COLO668 (cell line): Measurements from ENCODE around the gene SCGB1D2.
A peak's percentile ranks its signal among the peaks of the same experiment; 100 is the strongest.
"Not testable (repeated sequence)": the region's sequence is repeated elsewhere in the genome, so short reads cannot be mapped to it uniquely, and the experiment has no call there.

Experiments
- DNase-seq: peaks from one replicate; lab custom pipeline; 2025; ENCODE audit not compliant: unreplicated experiment; lab: John Stamatoyannopoulos, UW

SCGB1D2 gene, protein sequence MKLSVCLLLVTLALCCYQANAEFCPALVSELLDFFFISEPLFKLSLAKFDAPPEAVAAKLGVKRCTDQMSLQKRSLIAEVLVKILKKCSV

DNA sequence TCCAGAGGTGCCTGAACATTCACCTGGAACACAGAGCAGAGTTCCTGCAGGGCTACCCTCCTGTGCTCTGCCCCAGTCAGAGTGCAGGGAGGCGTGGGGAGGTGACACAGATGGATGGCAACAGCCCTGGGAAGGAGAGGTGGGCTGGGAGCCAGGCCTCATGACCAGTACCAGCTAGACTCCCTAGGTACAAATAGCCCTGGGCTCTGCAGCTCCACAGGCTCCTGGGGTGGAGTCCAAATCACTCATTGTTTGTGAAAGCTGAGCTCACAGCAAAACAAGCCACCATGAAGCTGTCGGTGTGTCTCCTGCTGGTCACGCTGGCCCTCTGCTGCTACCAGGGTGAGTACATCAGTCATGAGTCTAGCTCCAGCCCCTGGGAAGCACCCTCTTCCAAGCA, at the start of gene SCGB1D2:
SCGB1D2 (plus strand) TSS at position 219 of the 400 bp plus-strand sequence; CDS start at position 288, 69 bp downstream.
- peak; percentile 74 for DNase-seq

DNA sequence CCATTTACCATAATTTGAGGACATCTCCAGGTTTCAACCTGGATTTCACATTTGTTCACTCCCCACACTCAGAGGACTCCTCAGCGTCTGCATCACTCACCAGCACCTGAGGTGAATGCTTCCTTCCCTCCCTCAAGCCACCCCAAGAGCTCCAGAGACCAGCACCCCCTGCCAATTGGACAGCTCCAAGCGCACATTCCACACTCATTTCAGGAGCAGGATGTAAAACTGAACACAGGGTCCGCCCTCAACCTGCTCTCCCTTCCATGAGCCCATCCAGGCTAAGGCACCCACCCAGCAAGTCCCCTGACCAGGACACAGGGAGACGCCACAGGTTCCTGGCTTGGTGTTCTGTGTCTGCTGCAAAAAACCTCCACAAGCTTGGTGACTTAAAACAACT, 48.1 kb upstream of the SCGB1D2 start:
- no peak for DNase-seq

DNA sequence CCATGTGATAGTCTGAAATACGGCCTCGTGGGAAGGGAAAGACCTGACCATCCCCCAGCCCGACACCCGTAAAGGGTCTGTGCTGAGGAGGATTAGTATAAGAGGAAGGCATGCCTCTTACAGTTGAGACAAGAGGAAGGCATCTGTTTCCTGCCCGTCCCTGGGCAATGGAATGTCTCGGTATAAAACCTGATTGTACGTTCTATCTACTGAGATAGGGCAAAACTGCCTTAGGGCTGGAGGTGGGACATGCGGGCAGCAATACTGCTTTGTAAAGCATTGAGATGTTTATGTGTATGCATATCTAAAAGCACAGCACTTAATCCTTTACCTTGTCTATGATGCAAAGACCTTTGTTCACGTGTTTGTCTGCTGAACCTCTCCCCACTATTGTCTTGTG, 47.0 kb upstream of the SCGB1D2 start:
- DNase-seq = not testable (repeated sequence)

DNA sequence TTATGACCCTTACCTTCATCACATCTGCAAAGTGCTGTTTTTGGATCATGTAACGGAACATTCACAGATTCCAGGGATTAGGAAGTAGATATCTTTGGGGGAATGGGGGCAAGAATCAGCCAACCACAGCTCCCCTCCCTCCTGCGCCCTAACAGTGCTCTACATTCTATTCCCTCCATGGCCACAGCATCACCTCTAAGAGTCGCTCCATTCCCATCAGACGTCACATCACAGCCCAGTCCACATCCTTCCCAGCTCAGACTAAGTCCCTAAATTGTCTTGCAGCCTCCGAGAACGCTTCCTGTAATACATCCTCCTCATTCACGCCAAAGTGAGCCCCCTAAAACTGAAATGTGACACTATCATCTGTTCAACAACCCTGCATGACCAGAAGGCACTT, 46.1 kb upstream of the SCGB1D2 start:
- DNase-seq = no peak

DNA sequence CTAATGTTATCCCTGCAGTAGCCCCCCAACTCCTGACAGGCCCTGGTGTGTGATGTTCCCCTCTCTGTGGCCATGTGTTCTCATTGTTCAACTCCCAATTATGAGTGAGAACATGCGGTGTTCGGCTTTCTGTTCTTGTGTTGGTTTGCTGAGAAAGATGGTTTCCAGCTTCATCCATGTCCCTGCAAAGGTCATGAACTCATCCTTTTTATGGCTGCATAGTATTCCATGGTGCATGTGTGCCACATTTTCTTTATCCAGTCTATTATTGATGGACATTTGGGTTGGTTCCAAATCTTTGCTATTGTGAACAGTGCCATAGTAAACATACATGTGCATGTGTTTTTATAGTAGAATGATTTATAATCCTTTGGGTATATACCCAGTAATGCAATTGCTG, 44.6 kb upstream of the SCGB1D2 start:
- DNase-seq = not testable (repeated sequence)

DNA sequence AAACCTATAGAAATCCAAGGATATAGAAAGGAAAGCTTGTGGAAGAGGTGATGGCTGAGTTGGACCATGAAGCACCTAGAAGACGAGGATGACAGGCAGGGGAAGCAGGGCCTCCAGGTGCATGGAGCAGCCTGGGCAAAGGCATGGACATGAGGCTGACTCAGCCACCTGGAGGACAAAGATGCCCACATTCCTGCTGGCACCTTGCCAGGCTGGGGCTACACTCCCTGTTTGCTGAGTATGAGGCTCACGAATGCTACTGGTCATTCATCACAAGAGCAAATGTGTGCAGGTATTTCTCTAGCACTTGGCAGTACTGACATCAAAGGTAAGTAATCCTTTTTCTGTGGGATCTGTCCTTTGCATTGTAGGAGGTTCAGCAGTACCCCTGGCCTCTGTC, 40.7 kb upstream of the SCGB1D2 start:
- DNase-seq = peak; percentile 83

DNA sequence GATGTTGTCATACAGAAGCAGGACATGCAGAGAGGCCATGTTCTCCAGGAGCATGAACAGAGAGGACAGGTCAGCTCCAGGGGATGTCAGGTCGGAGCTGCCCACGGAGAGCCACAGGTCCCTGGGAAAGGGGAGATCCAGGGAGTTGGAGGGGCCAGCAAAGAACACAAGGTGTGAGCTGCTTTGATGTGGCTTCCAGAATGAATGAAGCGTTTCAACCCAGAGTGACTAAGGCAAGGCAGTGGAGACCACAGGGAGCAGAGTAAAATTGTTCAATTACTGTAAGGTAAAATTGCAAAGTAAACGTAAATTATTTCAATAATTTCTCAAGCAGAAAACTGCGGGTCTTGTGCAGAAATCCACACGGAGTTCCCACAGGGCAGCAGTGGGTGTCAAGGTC, 39.1 kb upstream of the SCGB1D2 start:
- DNase-seq = no peak

DNA sequence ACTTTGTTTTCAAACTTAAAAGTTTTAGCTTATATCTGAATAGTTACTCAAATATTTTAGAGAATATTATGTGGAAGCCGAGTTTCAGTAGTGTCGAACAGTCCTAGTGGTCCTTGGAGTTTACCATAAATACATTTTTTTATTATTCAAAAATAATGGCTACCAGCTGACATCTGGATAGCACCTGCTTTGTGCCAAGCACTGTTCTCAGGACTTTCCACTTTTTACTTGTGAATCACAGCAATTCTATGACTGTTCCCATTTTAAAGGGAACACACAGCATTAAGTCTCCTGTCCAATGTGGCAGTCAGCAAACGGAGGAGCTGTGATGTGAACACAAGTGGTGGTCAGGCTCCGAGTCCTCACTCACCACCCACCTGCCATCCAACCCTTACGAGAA, 37.6 kb upstream of the SCGB1D2 start:
- DNase-seq = no peak

DNA sequence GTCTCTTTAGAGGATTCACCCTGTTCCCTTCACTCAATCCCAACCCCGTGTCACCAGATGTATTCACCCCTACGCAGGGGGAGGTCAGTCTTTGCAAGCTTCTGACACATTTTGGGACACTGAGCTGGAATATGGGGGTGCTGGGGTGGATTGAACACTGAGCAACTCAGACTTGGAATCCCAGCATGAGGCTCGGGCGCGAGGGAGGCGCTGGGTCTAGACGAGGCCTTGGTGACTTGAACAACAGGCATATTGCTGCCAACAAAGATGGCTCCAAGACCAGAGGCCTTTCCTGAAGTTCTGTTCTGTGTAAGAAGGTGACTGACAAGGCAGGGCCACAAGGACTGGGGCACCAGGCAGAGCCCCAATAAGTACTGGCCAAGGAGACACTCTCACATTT, 36.6 kb upstream of the SCGB1D2 start:
- DNase-seq = no peak

DNA sequence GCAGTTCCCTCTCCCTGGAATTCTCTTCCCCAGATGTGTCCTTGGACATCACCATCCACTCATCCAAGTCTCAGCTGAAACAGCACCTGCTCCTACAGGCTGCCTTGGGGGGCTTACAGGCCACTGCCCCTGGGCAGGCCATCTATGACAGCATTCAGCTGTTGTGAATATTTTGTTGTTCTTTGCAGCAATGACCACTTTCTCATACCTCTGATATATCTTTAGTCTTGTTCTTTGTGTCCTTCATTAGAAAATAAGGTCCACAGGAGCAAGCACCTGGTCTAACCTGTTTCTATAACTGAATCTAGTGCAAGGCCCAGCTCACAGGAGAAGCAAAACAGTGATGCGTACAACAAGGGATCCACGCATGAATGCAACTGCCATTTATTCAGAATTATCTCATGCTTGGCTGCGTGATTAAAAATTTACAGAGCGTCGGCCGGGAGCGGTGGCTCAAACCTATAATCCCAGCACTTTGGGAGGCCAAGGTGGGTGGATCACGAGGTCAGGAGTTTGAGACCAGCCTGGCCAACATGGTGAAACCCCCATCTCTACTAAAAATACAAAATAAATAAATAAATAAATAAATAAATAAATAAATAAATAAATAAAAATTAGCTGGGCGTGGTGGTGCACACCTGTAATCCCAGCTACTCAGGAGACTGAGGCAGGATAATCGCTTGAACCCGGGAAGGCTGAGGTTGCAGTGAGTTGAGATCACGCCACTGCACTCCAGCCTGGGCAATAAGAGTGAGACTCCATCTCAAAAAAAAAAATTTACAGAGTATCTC, 35.6 kb upstream of the SCGB1D2 start:
- DNase-seq = not testable (repeated sequence)

DNA sequence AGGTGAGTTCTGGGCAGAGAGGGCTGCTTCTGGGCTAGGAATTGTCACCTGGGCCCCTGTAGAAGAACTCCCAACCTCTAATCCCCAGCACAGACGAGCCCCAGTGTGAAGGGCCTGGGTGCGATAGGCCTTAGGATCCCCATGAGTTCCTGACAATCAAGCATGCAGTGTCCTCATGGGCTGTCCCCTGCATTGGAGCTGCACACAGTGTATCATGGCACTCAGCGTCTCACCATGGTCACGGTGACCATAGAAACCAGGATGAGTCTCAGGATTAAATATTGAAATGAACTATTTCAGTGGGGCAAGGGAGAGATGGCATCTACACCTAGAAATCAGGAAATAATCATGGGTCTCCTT, 33.3 kb upstream of the SCGB1D2 start:
- DNase-seq = peak; percentile 44

DNA sequence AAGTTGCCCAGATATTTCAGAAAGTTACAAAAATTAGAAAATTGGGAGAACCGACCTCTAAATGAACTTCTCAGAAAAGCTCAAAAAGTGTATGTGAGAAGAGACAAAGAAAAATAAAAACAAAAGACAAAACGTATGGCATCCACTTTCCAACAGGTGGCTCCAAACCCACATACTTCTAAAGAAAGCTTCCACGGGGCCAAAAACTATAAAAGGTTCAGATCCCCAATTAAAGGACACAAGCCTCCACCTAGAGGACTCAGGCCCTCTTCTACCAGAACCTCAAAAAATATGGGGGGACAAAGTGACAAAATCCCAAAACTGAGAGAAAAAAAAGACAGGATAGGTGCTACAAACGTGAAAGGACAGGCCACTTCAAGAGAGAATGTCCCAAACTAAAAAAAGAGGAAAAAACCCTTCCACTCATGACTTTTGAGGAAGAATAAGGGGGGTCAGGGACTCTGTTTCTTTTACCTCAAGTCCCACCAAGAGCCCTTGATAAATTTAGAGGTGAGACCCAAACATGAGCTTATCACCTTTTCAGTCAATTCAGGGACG, 24.8 kb upstream of the SCGB1D2 start:
- no peak for DNase-seq

DNA sequence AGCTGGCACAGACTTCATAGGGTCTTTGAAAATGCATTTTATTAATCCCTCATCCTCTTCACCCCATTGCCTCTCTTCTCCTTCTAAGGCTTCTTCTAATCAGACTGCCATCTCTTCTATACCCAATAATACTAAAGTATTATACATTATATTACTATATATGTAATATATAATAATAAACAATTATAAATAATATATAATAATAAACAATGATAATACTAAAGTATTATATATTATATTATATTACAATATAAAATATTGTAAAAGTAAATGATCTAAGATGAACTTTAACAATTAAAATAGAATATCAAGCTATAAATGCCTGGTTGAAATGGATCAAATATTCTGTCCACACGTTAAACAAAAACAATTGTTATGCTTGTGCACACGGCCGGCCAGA, 20.5 kb upstream of the SCGB1D2 start:
- no peak for DNase-seq

DNA sequence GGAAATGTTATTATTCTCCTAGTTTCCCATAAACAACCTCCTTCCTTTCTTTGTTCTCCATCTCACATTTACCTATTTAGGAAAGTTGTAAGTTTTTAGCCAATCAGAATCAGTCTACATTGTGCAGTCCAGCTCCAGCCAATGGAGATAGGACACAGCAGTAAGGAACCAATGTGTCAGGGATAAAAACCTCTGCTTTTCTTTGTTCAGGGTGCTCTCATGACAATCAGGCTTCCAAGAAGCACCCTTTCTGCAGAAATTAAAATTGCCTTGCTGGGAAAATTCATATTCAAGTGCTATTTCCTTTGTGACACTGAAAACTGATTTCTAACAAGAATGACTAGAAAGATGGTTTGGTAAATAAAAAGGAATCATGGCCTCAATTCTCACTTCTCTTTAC, 18.9 kb upstream of the SCGB1D2 start:
- DNase-seq = no peak

DNA sequence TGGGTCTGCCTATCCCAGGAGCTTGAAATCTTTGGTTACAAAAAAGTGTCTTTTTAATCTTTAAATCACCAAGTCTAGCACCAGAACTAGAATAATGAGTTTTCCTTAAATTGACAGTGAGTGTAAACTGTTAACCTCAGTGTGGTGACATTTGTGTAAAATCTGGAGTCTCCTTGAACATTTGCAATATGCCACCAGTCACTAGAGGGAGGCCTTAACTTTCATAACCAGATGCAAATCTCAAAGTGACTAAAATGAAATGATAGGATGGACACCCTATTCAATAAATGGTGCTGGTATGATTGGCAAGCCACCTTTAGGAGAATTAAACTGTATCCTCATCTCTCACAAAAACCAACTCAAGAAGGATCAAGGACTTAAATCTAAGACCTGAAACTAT, 8.3 kb upstream of the SCGB1D2 start:
- no peak for DNase-seq

DNA sequence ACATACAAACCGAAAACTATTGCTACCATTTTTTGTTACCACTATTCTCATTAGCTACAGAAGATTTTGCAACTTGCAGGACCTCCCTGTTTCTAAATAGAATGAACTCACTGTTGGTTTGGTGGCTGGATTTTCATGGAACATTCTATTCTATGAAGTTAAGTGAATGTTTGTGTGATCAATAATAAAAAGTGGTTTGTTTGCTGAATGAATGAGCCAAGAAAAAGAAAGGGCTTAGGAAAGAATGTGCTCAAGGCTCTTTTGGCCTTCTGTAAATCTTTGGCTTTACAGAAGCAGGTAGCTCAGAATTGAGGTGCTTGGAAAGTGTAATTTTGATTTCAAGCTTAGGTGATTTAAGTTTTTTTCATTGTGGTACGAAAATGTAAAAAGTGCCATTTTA, 5.9 kb upstream of the SCGB1D2 start:
- DNase-seq = no peak

DNA sequence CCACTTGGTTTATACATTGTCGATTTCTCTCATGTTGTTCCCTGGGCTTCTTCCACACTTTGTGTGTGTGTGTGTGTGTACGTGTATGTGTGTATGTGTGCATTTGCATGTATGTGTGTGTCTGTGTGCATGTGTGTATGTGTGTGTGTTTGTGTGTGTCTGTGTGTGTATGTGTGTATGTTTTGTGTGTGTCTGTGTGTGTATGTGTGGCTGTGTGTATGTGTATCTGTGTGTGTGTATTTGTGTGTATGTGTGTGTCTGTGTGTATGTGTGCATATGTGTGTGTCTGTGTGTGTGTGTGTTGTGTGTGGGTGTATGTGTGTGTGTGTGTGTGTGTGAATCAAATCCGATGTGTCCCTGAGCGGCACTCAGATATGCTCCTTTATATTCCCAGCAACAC, 4.5 kb upstream of the SCGB1D2 start:
- no peak for DNase-seq

DNA sequence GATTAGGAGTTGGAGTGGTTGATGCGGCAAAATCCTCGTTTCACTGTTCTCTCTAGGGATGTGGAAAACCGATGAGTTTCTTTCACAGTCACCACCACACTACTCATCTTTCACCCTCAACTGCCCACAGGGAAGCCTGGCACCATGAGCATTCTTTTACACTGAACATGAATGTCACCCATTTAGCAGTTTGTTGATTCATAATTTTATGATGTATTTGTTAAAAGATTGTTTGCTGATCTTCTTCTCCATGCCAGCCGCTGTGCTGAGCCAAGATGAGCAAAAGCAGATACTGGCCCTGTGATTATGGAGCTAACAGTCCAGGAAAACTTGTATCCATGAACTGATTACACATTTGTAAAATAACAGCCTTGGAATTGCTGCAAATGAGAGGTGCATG, 3.9 kb upstream of the SCGB1D2 start:
- DNase-seq = no peak

DNA sequence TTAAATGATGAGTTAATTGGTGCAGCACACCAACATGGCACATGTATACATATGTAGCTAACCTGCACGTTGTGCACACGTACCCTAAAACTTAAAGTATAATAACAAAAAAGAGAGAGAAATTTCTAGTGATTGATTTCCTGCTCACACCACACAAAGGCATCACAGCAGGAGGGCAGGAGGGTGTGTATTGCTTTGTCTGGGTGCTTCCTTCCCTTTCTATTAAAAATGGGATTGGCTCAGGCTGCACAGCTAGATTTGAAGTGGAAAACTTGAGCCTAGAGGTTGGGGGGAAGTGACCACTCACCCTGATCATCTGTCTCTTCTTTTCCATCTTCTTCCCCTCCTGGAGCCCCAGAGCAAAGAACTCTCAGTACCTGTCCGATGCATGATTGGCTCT, 944 bp upstream of the SCGB1D2 start:
- DNase-seq = no peak

DNA sequence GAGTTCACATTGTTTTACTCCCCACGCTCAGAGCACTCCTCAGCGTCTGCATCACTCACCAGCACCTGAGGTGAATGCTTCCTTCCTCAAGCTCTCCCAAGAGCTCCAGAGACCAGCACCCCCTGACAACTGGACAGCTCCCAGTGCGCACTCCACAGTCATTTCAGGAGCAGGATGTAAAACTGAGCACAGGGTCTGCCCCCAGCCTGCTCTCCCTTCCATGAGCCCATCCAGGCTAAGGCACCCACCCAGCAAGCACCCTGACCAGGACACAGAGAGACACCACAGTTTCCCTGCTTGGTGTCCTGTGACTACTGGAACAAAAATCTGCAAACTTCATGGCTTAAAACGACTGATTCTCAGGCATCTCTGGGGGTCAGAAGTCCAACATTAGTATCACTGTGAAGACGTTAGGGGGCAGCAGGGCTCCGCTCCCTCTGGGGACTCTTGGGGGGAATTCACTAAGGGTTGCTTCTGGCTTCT, 3.3 kb downstream of the SCGB1D2 start:
- no peak for DNase-seq

DNA sequence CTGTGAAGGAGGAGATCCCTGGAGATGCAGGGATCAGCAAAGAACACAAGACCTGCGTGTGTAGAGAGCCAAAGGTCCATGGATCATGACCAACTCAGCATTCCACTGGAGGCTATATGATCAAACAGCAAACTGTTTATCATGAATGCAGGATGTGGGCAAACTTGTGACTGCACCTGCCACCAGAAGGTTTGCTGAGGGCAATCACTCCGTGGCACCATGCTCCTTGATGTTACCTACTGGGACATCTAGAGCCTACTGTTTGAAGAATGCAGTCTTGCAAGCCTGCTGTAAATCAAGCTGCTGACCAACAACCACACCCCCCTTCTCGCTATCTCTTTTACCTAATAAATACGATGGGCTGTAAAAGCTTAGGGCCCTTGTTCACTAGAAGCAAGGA, 9.7 kb downstream of the SCGB1D2 start:
- DNase-seq = no peak

DNA sequence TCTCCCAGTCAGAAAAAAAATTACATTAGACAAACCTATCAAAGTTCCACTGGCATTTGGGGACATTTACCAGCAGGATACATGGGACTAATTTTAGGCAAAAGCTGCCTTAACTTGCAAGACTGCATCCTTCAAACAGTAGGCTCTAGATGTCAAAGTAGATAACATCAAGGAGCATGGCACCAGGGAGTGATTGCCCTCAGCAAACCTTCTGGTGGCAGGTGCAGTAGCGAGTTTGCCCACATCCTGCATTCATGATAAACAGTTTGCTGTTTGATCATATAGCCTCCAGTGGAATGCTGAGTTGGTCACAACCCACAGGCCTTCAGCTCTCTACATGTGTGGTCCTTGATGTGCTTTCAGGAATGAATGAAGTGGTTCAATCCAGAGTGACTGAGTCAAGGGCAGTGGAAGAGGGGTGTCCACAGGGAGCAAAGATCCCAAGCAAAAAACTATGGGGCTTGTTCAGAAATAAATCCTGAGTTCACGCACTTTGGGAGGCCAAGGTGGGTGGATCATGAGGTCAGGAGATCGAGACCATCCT, 12.0 kb downstream of the SCGB1D2 start:
- DNase-seq = no peak
